Epithelial cell of esophagus (primary cell): ENCODE results near the gene RPL22.
A peak's percentile ranks its signal among the peaks of the same experiment; 100 is the strongest.
"Not testable (repeated sequence)": the region's sequence is repeated elsewhere in the genome, so short reads cannot be mapped to it uniquely, and the experiment has no call there.

ENCODE experiments used
- DNase-seq: peaks from one replicate; pipeline ENCODE4 v3.0.0; 2010; ENCODE audit warnings: low read depth
- H3K4me3 ChIP-seq: 2 replicates; pipeline ENCODE4 v1.5.1; 2011; ENCODE audit warnings: mild to moderate bottlenecking, low read length, control low read depth
- CTCF ChIP-seq: IDR thresholded peaks from 2 replicates; pipeline ENCODE4 v1.5.1; 2011; ENCODE audit warnings: low read depth, mild to moderate bottlenecking, low read length, control low read depth, inconsistent platforms; ENCODE audit not compliant: insufficient read depth; ENCODE audit errors: missing control alignments

The RPL22 gene

GRCh38 chr1:6233376-6233775 lies 34.0 kb upstream of the RPL22 start:
- no peak for TF ChIP-seq CTCF
- DNase-seq = no peak
- H3K4me3 ChIP-seq = no peak overlapping the region

- no peak overlapping the region for H3K4me3 ChIP-seq
- DNase-seq = no peak
- TF ChIP-seq CTCF = no peak
Measured at GRCh38 chr1:6225651-6226050, 26.3 kb upstream of the RPL22 start.

- no peak for DNase-seq
- no peak for TF ChIP-seq CTCF
- no peak overlapping the region for H3K4me3 ChIP-seq
Measured at GRCh38 chr1:6224718-6225117, 25.3 kb upstream of the RPL22 start.

GRCh38 chr1:6223617-6224016 lies 24.2 kb upstream of the RPL22 start:
- no peak for TF ChIP-seq CTCF
- no peak for DNase-seq
- no peak overlapping the region for H3K4me3 ChIP-seq

- TF ChIP-seq CTCF = no peak
- no peak overlapping the region for H3K4me3 ChIP-seq
- peak; percentile 30 for DNase-seq
Measured at GRCh38 chr1:6222636-6223035, 23.2 kb upstream of the RPL22 start.

- DNase-seq = no peak
- no peak for TF ChIP-seq CTCF
- no peak overlapping the region for H3K4me3 ChIP-seq
Measured at GRCh38 chr1:6221210-6221784, 21.9 kb upstream of the RPL22 start.

GRCh38 chr1:6220236-6220635 lies 20.8 kb upstream of the RPL22 start:
- peak; percentile 97 for DNase-seq
- TF ChIP-seq CTCF = no peak

GRCh38 chr1:6219641-6220040 lies 20.2 kb upstream of the RPL22 start:
- not testable (repeated sequence) for H3K4me3 ChIP-seq
- peak; percentile 60 for DNase-seq

More at GRCh38 chr1:6220236-6220635, 20.8 kb upstream of the RPL22 start:
- no peak overlapping the region for H3K4me3 ChIP-seq
